Upper lobe of left lung (tissue), 4 donors: ENCODE data around the gene RTN4.

Experiments used
- CTCF ChIP-seq, 6 experiments: fragments of 450-650 bp in 4 of 6; fragments of 200-600 bp in 2 of 6; sonication (generic) in 2 of 6; IDR thresholded peaks; one replicate each; pipeline ENCODE4 v1.5.1; 2016 to 2019; ENCODE audit warnings: antibody characterized with exemption in 6 of 6
- EP300 ChIP-seq, 4 donors: sonication (generic); formaldehyde crosslinking; IDR thresholded peaks; one replicate each; pipeline ENCODE4 v1.5.1; 2017; ENCODE audit warnings: antibody characterized with exemption in 4 of 4, control low read depth in 2 of 4
- POLR2A ChIP-seq, 4 donors: fragments of 450-650 bp; IDR thresholded peaks; one replicate each; pipeline ENCODE4 v1.5.1; 2016 to 2017; ENCODE audit warnings: antibody characterized with exemption in 4 of 4, mild to moderate bottlenecking in 2 of 4

- TF ChIP-seq CTCF (IDR thresholded peaks at IDR 0.05) (no peak), EP300 (IDR thresholded peaks at IDR 0.05) (no peak), POLR2A (IDR thresholded peaks at IDR 0.05) (no peak)
These were observed 5.8 kb upstream of the RTN4 start for GRCh38 chr2:55056024-55056521.
